Endodermal cell (in vitro differentiated cells): ENCODE results near the gene LDLRAD4. TPM values are rescaled to one million over a fixed set of nuclear protein-coding genes. Genes with fewer than 3 reads are reported as not detected.

Experiments
- DNase-seq: peaks from one replicate; pipeline ENCODE4 v3.0.0-alpha.2; 2017
- H3K27ac ChIP-seq: 2 replicates; pipeline ENCODE4 v1.5.1; 2013; ENCODE audit warnings: mild to moderate bottlenecking, low read depth, low read length, moderate library complexity
- H3K27me3 ChIP-seq: 2 replicates; pipeline ENCODE4 v1.6.1; 2013; ENCODE audit warnings: mild to moderate bottlenecking, low read length, moderate library complexity; ENCODE audit not compliant: insufficient read depth, control insufficient read depth, poor library complexity, severe bottlenecking
- H3K36me3 ChIP-seq: 2 replicates; pipeline ENCODE4 v1.7.0; 2013; ENCODE audit warnings: mild to moderate bottlenecking, low read length, moderate library complexity; ENCODE audit not compliant: control insufficient read depth, insufficient read depth
- H3K4me1 ChIP-seq: one replicate; pipeline ENCODE4 v1.7.0; 2013; ENCODE audit warnings: low read length; ENCODE audit not compliant: control insufficient read depth, insufficient read depth
- H3K4me3 ChIP-seq: 2 replicates; pipeline ENCODE4 v1.5.1; 2013; ENCODE audit warnings: mild to moderate bottlenecking, low read length, moderate library complexity
- H3K9ac ChIP-seq: 2 replicates; pipeline ENCODE4 v1.6.1; 2013; ENCODE audit warnings: mild to moderate bottlenecking, low read length, moderate library complexity; ENCODE audit not compliant: poor library complexity, severe bottlenecking; ENCODE audit errors: extremely low read depth
- H3K9me3 ChIP-seq: 2 replicates; pipeline ENCODE4 v1.6.1; 2013; ENCODE audit warnings: mild to moderate bottlenecking, low read length, moderate library complexity; ENCODE audit not compliant: control insufficient read depth
- H3K27ac Mint-ChIP-seq: 2 replicates; pipeline ENCODE4 v1.8.0; 2020; ENCODE audit warnings: mixed read lengths
- H3K27me3 Mint-ChIP-seq: 2 replicates; pipeline ENCODE4 v1.8.0; 2021; ENCODE audit warnings: mild to moderate bottlenecking, mixed read lengths; ENCODE audit not compliant: insufficient read depth
- H3K36me3 Mint-ChIP-seq: 2 replicates; pipeline ENCODE4 v1.8.0; 2020; ENCODE audit warnings: low read depth, mixed read lengths
- H3K4me1 Mint-ChIP-seq: 2 replicates; pipeline ENCODE4 v1.8.0; 2020; ENCODE audit warnings: mixed read lengths
- H3K4me3 Mint-ChIP-seq: 2 replicates; pipeline ENCODE4 v1.8.0; 2020; ENCODE audit warnings: mild to moderate bottlenecking, moderate library complexity, mixed read lengths
- H3K9me3 Mint-ChIP-seq: 2 replicates; pipeline ENCODE4 v1.8.0; 2020; ENCODE audit warnings: mild to moderate bottlenecking, mixed read lengths
- WGBS, 2 experiments: methylation state at CpG; one replicate each; pipeline versions ENCODE4 v1.1.5 to v1.1.7; 2013; ENCODE audit warnings: missing lambda C conversion rate in 2 of 2, mixed read lengths in 1 of 2; ENCODE audit not compliant: insufficient coverage in 1 of 2, insufficient read length in 1 of 2; 5-methylcytosine and 5-hydroxymethylcytosine counted together
- total RNA-seq, 2 donors: library from RNA; stranded (reverse); fragmentation: NEBNext Ultra II Directional in 1 of 2; extraction: Animal tissue kit (Norgen Biotek cat#: 25700) in 1 of 2; gene quantifications; 2 replicates in 1 of 2; 3 replicates in 1 of 2; pipeline ENCODE4 v1.2.1, GENCODE V29; 2021
- TF ChIP-seq, protein P1 (sequence below): fragments of 200-600 bp; sonication (generic); conservative IDR thresholded peaks from 2 replicates; pipeline ENCODE4 v1.5.0; 2021; ENCODE audit warnings: antibody characterized with exemption, mild to moderate bottlenecking

The LDLRAD4 gene
- total RNA-seq, 2 donors from 2014 or later = 14.9 to 15.1 TPM

DNA sequence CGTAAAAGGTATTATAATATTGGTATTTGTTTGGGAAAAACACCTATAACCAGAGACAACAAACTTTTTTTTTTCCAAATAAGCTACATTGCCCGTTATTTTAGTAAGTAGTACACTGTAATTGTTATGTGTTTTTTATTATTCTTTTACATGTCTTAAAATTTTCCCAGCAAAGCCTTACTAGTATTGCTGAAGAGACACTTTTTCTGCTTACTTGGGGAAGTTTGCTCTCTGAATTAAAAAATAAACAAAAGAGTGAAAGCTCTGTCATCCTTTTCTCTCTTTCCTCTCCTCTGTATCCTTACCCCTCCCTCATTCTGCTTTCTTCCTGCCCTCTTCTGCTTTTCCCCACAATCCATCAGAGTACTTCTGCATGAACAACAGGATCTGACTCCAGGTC, 25.6 kb upstream of the LDLRAD4 start:
- DNase-seq = no peak
- no peak overlapping the region for H3K4me3 Mint-ChIP-seq
- H3K9me3 Mint-ChIP-seq = peaks cover 4% of the 10 kb centered on the region
- Histone ChIP-seq H3K4me1 (no peaks in the 10 kb centered on the region), H3K9ac (no peak overlapping the region), H3K9me3 (peaks cover 1% of the 10 kb centered on the region), H3K27me3 (no peaks in the 10 kb centered on the region), H3K36me3 (no peaks in the 10 kb centered on the region), H3K4me3 (no peak overlapping the region), H3K27ac (no peak overlapping the region)
- H3K27ac Mint-ChIP-seq = no peak overlapping the region
- H3K4me1 Mint-ChIP-seq = peaks cover 6% of the 10 kb centered on the region
- TF ChIP-seq, protein P1, sequence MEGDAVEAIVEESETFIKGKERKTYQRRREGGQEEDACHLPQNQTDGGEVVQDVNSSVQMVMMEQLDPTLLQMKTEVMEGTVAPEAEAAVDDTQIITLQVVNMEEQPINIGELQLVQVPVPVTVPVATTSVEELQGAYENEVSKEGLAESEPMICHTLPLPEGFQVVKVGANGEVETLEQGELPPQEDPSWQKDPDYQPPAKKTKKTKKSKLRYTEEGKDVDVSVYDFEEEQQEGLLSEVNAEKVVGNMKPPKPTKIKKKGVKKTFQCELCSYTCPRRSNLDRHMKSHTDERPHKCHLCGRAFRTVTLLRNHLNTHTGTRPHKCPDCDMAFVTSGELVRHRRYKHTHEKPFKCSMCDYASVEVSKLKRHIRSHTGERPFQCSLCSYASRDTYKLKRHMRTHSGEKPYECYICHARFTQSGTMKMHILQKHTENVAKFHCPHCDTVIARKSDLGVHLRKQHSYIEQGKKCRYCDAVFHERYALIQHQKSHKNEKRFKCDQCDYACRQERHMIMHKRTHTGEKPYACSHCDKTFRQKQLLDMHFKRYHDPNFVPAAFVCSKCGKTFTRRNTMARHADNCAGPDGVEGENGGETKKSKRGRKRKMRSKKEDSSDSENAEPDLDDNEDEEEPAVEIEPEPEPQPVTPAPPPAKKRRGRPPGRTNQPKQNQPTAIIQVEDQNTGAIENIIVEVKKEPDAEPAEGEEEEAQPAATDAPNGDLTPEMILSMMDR = no peak
- peaks cover 2% of the 10 kb centered on the region for H3K27me3 Mint-ChIP-seq
- H3K36me3 Mint-ChIP-seq = no peaks in the 10 kb centered on the region
- WGBS, 2 experiments = no CpG with 5 or more reads among the region's 2 CpGs

DNA sequence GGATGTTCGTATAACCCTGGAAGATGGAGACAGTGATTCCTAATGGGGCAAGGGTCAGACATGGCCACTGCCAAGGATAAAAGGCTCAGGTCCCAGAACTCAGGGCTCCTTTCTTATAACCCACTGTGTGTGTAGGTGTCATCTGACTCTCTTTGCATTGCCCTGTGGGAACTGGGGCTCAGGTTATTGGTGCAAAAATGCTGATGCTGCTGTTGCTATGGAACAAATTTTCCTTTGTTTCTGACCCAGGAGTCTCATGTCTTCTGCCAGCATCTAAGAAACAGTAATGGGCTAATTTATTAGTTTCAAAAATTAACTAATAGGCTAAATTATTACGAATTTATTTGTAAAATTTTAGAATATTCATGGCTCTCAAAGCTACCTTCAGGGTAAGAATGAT, 24.3 kb upstream of the LDLRAD4 start:
- Histone ChIP-seq H3K4me1 (no peaks in the 10 kb centered on the region), H3K36me3 (no peaks in the 10 kb centered on the region), H3K4me3 (no peak overlapping the region), H3K9ac (no peak overlapping the region), H3K9me3 (peaks cover 8% of the 10 kb centered on the region), H3K27ac (no peak overlapping the region), H3K27me3 (no peaks in the 10 kb centered on the region)
- WGBS, 2 experiments = 92 to 100% methylated on average over 1 to 2 of the region's 2 CpGs
- no peak overlapping the region for H3K27ac Mint-ChIP-seq
- H3K4me3 Mint-ChIP-seq = no peak overlapping the region
- H3K27me3 Mint-ChIP-seq = peaks cover 2% of the 10 kb centered on the region
- DNase-seq = no peak
- TF ChIP-seq, protein P1 = no peak
- peaks cover 6% of the 10 kb centered on the region for H3K4me1 Mint-ChIP-seq
- H3K36me3 Mint-ChIP-seq = no peaks in the 10 kb centered on the region
- peaks cover 15% of the 10 kb centered on the region for H3K9me3 Mint-ChIP-seq

DNA sequence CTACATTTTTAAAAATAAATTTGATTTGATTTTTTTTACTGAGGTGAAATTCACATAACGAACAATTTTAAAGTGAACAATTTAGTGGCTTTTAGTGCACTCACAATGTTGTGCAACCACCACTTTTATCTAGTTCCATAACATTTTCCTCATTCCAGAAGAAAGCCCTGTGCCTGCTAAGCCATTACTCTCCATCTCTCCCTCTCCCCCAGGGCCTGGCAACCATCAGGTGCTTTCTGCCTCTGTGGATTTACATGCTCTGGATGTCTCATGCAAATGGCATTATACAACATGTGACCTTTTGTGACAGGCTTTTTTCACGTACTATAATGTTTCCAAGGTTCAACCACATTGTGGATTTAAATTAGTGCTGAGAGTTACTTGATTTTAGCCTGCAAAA, 19.9 kb upstream of the LDLRAD4 start:
- Mint-ChIP-seq H3K27me3 (peaks cover 19% of the 10 kb centered on the region), H3K36me3 (no peaks in the 10 kb centered on the region), H3K9me3 (peaks cover 30% of the 10 kb centered on the region), H3K27ac (no peak overlapping the region), H3K4me3 (no peak overlapping the region), H3K4me1 (no peaks in the 10 kb centered on the region)
- Histone ChIP-seq H3K4me3 (no peak overlapping the region), H3K27ac (no peak overlapping the region), H3K9ac (no peak overlapping the region), H3K4me1 (no peaks in the 10 kb centered on the region), H3K36me3 (no peaks in the 10 kb centered on the region), H3K9me3 (peaks cover 19% of the 10 kb centered on the region), H3K27me3 (no peaks in the 10 kb centered on the region)
- 97% methylated on average over 2 of the region's 2 CpGs; no CpG with 5 or more reads in 1 of the 2 experiments for WGBS, 2 experiments
- TF ChIP-seq, protein P1 = no peak
- no peak for DNase-seq
